Fibroblast of lung (primary cell): ENCODE measurements around the gene FRAT2. TPM values are rescaled to one million over a fixed set of nuclear protein-coding genes. Genes with fewer than 3 reads are reported as not detected.

Source experiments
- DNase-seq, 2 donors: peaks; one replicate each; pipeline versions ENCODE4 v3.0.0 to v3.0.0-alpha.2; 2010; ENCODE audit warnings: low read depth in 2 of 2
- H2AFZ ChIP-seq: 2 replicates; pipeline ENCODE4 v1.5.1; 2012; ENCODE audit warnings: low read length, control low read depth, inconsistent platforms
- H3K27ac ChIP-seq: 2 replicates; pipeline ENCODE4 v1.5.1; 2011; ENCODE audit warnings: low read length, control low read depth; ENCODE audit not compliant: insufficient read depth
- H3K27me3 ChIP-seq: 2 replicates; pipeline ENCODE4 v1.5.1; 2011; ENCODE audit warnings: mild to moderate bottlenecking, low read length; ENCODE audit not compliant: control insufficient read depth, insufficient read depth
- H3K36me3 ChIP-seq: 2 replicates; pipeline ENCODE4 v1.5.1; 2011; ENCODE audit warnings: low read length; ENCODE audit not compliant: control insufficient read depth, insufficient read depth
- H3K4me1 ChIP-seq: 2 replicates; pipeline ENCODE4 v1.5.1; 2011; ENCODE audit warnings: low read length; ENCODE audit not compliant: control insufficient read depth, insufficient read depth; ENCODE audit errors: extremely low read depth
- H3K4me2 ChIP-seq: 2 replicates; pipeline ENCODE4 v1.5.1; 2011; ENCODE audit warnings: low read length, control low read depth; ENCODE audit not compliant: insufficient read depth; ENCODE audit errors: extremely low read depth
- H3K4me3 ChIP-seq, 4 experiments: fragments of 200-600 bp in 1 of 4; sonication (generic) in 1 of 4; replicated peaks in 1 of 4; 2 replicates each; pipeline ENCODE4 v1.5.1; 2011 to 2016; ENCODE audit warnings: low read length in 4 of 4, low read depth in 3 of 4, mild to moderate bottlenecking in 3 of 4, control low read depth in 2 of 4, inconsistent platforms in 1 of 4, mixed read lengths in 1 of 4; ENCODE audit not compliant: insufficient read depth in 1 of 4; ENCODE audit errors: control extremely low read depth in 1 of 4
- H3K79me2 ChIP-seq: 2 replicates; pipeline ENCODE4 v1.5.1; 2012; ENCODE audit warnings: mild to moderate bottlenecking, low read length, inconsistent platforms; ENCODE audit not compliant: control insufficient read depth, insufficient read depth
- H3K9ac ChIP-seq: 2 replicates; pipeline ENCODE4 v1.5.1; 2011; ENCODE audit warnings: mild to moderate bottlenecking, low read length, control low read depth; ENCODE audit not compliant: insufficient read depth
- H3K9me3 ChIP-seq: 2 replicates; pipeline ENCODE4 v1.5.1; 2012; ENCODE audit warnings: low read depth, low read length; ENCODE audit not compliant: control insufficient read depth, insufficient read depth
- H4K20me1 ChIP-seq: 2 replicates; pipeline ENCODE4 v1.5.1; 2011; ENCODE audit warnings: low read length; ENCODE audit not compliant: control insufficient read depth, insufficient read depth; ENCODE audit errors: extremely low read depth
- CTCF ChIP-seq, 2 donors: IDR thresholded peaks in 1 of 2; conservative IDR thresholded peaks in 1 of 2; 1 replicate in 1 of 2; 2 replicates in 1 of 2; pipeline ENCODE4 v1.5.1; 2011 to 2012; ENCODE audit warnings: low read length in 2 of 2, control low read depth in 1 of 2, inconsistent platforms in 1 of 2, low read depth in 1 of 2, mild to moderate bottlenecking in 1 of 2
- EZH2 ChIP-seq: IDR thresholded peaks from 2 replicates; pipeline ENCODE4 v1.5.1; 2012; ENCODE audit warnings: low read length, control low read depth, mild to moderate bottlenecking; ENCODE audit errors: missing control alignments
- polyA plus RNA-seq, 2 donors: library from polyadenylated mRNA; depleted of rRNA in 1 of 2; stranded (reverse) in 1 of 2; unstranded in 1 of 2; fragments of >200 nt; gene quantifications; 2 replicates each; pipeline ENCODE4 v1.2.1, GENCODE V29; 2011 to 2012; ENCODE audit warnings: missing spikeins in 1 of 2
- total RNA-seq: library from RNA; depleted of rRNA; stranded (reverse); fragments of >200 nt; gene quantifications from 2 replicates; pipeline ENCODE4 v1.2.1, GENCODE V29; 2014

Gene FRAT2
- total and polyA plus RNA-seq, 2 donors (not counting 1 experiment from before 2014, with no cell fraction given): 2.0 to 5.3 TPM

GRCh38 chr10:97356318-97356914 is 21.9 kb upstream of the FRAT2 start:
- no peak for DNase-seq
- no peak overlapping the region for H2AFZ ChIP-seq
- no peak overlapping the region for H3K4me3 ChIP-seq
- TF ChIP-seq CTCF (conservative IDR thresholded peaks at IDR 0.05 in 1 of 2, IDR thresholded peaks at IDR 0.05 in 1 of 2; ENCODE audit: low read depth in 1 of 2, low read length in 2 of 2) (no peak), EZH2 (no peak)
- no peak overlapping the region for H3K4me2 ChIP-seq
- no peaks in the 10 kb centered on the region for H3K27me3 ChIP-seq
- H3K36me3 ChIP-seq: peaks cover 6% of the 10 kb centered on the region
- no peaks in the 10 kb centered on the region for H3K4me1 ChIP-seq
- no peaks in the 10 kb centered on the region for H3K9me3 ChIP-seq
- H3K9ac ChIP-seq: no peak overlapping the region
- H4K20me1 ChIP-seq: no peaks in the 10 kb centered on the region
- H3K27ac ChIP-seq: no peak overlapping the region
- no peaks in the 10 kb centered on the region for H3K79me2 ChIP-seq

GRCh38 chr10:97355571-97355975 is 21.0 kb upstream of the FRAT2 start:
- TF ChIP-seq EZH2 (no peak), CTCF (conservative IDR thresholded peaks at IDR 0.05 in 1 of 2, IDR thresholded peaks at IDR 0.05 in 1 of 2; ENCODE audit: low read depth in 1 of 2, low read length in 2 of 2) (peak; percentile 31 to 42)
- H3K4me3 ChIP-seq: no peak overlapping the region
- no peak overlapping the region for H3K4me2 ChIP-seq
- no peaks in the 10 kb centered on the region for H3K4me1 ChIP-seq
- DNase-seq: no peak
- no peak overlapping the region for H3K27ac ChIP-seq
- no peak overlapping the region for H3K9ac ChIP-seq
- peaks cover 6% of the 10 kb centered on the region for H3K36me3 ChIP-seq
- H3K9me3 ChIP-seq: no peaks in the 10 kb centered on the region
- no peak overlapping the region for H2AFZ ChIP-seq
- H3K79me2 ChIP-seq: no peaks in the 10 kb centered on the region
- H3K27me3 ChIP-seq: no peaks in the 10 kb centered on the region
- no peaks in the 10 kb centered on the region for H4K20me1 ChIP-seq

- DNase-seq: no peak
- no peak for TF ChIP-seq CTCF (conservative IDR thresholded peaks at IDR 0.05 in 1 of 2, IDR thresholded peaks at IDR 0.05 in 1 of 2; ENCODE audit: low read depth in 1 of 2, low read length in 2 of 2)
- no peak for TF ChIP-seq EZH2
Measured at GRCh38 chr10:97353945-97354344, 19.4 kb upstream of the FRAT2 start.

More at GRCh38 chr10:97353945-97354344, 19.4 kb upstream of the FRAT2 start:
- H3K9me3 ChIP-seq: no peaks in the 10 kb centered on the region
- H4K20me1 ChIP-seq: no peaks in the 10 kb centered on the region
- H2AFZ ChIP-seq: no peak overlapping the region
- no peaks in the 10 kb centered on the region for H3K27me3 ChIP-seq
- peaks cover 6% of the 10 kb centered on the region for H3K36me3 ChIP-seq
- no peaks in the 10 kb centered on the region for H3K79me2 ChIP-seq
- H3K27ac ChIP-seq: no peak overlapping the region
- H3K9ac ChIP-seq: no peak overlapping the region
- H3K4me1 ChIP-seq: no peaks in the 10 kb centered on the region
- H3K4me3 ChIP-seq: no peak overlapping the region
- H3K4me2 ChIP-seq: no peak overlapping the region
